Inflammatory macrophage treated with lipopolysaccharide for 4 hours (primary cell): ENCODE data around the gene PPP1R16B.
A peak's percentile ranks its signal among the peaks of the same experiment; 100 is the strongest.
"Not testable (repeated sequence)": the region's sequence is repeated elsewhere in the genome, so short reads cannot be mapped to it uniquely, and the experiment has no call there.

Source experiments
- DNase-seq: peaks from one replicate; pipeline ENCODE4 v3.0.0-alpha.2; 2020

The PPP1R16B gene

GRCh38 chr20:38794057-38794456 lies 11.4 kb upstream of the PPP1R16B start:
- not testable (repeated sequence) for DNase-seq

- peak; percentile 15 for DNase-seq
Measured at GRCh38 chr20:38798266-38798665, 7.2 kb upstream of the PPP1R16B start.

GRCh38 chr20:38799203-38799602 lies 6.3 kb upstream of the PPP1R16B start:
- peak; percentile 42 for DNase-seq

DNA sequence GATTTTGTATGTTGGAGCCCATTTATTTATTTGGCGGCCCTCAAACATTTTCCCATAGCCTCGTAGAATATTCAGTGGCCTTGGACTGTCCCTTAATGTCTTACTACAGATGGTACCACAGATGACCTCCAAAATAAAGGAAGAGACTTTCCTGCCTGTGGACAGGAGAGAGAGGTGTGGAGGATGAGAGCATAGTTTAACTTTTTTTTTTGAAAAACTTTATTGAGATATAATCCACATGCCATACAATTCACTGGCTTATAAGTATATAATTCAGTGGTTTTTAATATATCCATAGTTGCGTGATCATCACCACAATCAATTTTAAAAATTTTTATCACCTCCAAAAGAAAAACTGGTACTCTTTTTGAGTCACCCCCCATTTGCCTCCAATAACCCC lies 4.6 kb upstream of the PPP1R16B start:
- no peak for DNase-seq

- DNase-seq: no peak
Measured at GRCh38 chr20:38804221-38804620, 1.3 kb upstream of the PPP1R16B start.

- DNase-seq: no peak
Measured at GRCh38 chr20:38804682-38805501, 605 bp upstream of the PPP1R16B start.

DNA sequence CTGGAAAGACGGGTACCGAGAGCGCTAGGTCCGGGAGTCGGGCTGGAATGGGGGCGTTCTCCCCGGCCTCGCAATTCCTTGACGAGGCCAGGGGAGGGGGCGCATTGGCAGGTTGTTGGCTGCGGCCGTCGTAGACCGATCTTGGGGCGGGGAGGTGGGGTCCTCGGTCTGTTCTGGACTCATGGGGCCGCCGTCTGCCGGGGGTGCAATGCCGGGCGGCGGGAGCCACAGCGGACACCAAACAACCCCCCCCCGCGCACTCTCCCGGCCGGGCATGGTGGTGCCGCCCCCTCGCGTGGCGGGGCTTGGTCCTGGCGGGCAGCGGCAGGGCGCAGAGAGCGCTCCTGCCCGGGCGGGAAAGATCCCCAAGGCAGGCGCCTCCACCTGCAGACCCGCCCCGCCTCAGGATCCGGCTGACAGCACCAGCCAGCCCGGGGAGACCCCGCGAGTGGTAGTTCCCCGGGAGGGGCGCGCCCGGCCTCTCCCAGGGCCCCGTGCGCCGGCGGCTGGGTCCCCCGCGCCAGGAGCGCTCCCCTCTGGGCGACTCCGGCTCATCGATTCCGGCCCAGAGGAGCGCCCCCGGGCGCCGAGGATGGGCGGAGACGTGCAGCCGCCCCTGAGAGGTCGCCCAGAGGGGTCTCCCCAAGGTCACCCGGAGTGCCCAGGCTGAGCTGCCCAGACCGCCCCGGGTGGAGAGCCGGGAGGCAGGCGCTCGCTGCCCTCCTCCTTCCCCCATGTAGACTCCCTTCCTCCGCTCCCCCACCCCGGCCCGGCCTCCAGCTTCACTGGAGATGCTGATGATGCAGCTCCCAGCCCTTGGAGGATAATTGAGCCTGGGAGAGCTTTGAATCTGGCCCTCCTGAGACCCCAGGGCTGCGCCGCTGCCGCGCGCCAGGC lies 709 bp downstream of the PPP1R16B start:
- DNase-seq: no peak

DNA sequence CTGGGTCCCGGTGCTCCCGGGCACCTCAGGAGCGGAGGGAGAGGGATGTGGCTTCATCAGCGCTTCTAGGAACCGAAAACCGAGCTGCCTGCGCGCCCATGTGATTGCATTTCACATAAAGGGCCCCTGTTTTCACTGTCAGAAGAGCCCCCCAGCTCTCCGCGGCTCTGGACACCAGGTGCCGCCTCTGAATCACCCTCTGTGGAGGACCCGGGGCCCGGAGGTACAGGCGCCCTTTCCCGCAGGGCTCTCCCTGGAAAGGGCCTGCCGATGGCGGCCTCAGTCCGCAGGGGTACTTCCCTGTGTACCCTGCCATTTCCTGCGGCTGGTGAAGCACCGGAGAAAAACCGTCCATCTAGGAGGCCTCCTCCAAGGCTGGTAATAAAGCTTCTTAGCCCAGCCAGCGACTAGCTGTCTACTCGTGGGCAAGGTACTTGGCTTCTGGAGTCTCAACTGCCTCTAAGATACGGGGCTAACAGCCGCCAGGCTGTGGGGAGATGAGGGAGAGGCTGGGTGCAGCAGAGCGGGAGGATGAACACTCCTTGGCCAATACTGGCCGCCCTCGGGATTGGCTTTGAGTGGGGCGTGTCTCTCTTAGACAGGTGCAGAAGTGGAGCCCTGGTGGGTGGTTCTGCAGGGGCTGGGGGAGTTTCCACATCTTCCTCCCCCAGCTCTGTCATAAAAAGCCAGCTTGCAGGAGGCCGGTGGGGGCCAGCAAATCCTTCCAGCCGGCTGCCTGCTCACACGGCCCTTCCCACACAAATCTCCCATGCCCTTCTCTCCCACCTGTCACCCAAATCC lies 1.6 kb downstream of the PPP1R16B start:
- DNase-seq: no peak

GRCh38 chr20:38809942-38810341 lies 4.4 kb downstream of the PPP1R16B start:
- no peak for DNase-seq

DNA sequence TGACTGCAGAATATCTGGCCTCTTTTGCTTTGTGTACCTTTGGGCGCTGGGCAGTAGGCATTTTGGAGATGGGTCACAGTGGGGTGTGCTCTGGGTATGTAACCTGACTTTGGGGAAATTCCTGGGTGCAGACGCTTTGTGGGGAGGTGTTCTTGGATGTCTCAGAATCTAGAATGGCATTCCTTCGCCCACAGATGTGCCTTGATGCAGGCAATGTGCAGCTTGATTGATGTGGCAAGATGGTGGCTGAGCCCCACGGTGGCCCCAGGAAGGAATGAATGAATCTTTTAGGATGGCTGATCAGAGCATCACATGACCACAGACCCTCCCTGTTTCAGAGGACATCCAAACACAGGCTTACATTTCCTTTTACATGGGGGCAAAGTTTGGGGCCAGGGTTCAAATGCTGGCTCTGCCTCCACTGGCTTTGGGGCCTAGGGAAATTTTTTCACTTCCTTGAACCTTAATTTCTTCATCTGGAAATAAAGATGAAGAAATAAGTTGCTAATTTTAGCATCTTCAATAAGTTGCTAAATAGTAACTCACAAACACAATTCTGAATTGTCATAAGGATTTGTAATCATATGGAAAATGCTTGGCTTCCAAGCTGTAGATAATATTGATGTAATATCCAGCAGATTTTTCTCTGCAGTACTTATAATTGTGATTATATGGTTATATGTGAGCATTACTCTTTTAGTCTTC lies 5.6 kb downstream of the PPP1R16B start:
- DNase-seq: peak; percentile 57

DNA sequence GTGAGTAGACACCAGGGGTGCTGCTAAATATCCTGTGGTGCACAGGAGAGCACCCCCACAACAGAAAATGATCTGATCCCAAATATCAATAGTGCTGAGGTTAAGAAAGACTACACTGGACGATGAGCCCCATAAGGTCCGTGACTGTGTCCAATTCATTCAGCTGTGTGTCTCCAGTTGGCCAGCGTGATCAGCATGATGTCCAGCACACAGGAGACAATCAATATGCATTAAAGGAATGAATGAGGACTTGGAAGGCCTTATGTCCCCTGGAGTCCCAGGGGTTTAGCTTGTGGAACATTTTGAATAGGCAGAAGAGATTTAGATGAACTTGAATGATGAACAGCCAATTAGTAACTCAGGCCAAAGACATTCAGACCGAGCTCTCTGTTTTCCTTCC lies 6.3 kb downstream of the PPP1R16B start:
- no peak for DNase-seq

- DNase-seq: no peak
Measured at GRCh38 chr20:38812182-38812581, 6.7 kb downstream of the PPP1R16B start.

DNA sequence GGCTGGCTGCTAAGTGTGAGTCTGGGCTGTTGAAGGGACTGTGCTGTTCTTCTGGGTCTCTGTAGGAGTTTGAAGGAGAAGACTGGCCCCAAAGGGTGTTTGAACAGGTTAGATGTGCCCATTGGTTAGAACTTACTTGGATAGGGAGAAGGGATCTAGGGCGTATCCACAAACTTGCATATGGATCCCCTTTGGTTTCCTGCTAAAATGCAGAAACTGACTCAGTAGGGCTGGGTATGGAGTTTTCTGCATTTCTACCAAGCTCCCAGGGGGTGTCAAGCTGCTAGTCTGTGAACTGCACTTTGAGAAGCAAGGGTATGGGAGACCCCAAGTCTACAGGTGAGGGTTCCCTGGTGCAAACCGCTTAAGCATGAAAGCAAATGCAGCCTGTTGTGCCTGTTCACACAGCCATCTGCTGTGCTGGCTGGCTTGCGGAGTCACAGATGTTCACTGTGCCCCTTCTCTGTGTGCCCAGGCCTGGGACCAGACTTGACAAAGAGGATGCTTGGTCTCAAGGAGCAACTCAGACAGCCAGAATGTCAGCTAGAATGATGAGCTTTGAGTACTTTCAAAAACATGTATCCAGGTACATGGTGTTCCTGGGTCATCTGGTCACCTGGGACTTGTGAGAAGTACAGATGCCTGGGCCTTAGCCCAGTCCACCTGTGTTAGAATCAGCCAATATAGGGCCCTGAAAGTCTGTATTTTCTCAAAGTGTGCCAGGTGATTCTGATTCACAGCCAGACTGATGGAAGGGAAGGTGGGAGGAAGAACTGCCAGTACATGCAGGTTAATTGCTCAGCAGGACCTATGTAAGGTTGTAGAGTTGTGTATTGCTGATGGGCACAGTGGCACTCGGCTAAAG lies 7.4 kb downstream of the PPP1R16B start:
- DNase-seq: no peak

- not testable (repeated sequence) for DNase-seq
Measured at GRCh38 chr20:38813574-38813962, 8.1 kb downstream of the PPP1R16B start.

DNA sequence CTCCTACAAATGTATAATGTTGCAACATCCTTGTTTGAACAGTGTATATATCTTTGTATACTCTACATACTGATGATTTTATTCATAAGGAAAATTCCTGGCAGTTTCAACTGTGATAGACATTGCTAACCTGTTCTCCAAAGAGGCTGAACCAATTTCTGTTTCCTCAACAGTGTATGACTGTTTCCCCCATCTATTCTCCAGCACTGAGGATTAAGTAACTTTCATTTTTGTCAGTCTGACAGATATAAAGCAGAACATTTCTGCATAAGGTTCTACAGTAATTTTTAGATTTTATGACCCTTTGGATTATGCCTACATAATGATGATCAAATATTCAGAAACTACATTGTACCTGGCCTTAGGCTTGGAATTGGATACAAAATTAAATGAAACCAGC lies 9.9 kb downstream of the PPP1R16B start:
- peak; percentile 9 for DNase-seq

- DNase-seq: no peak
Measured at GRCh38 chr20:38818113-38819065, 12.9 kb downstream of the PPP1R16B start.

DNA sequence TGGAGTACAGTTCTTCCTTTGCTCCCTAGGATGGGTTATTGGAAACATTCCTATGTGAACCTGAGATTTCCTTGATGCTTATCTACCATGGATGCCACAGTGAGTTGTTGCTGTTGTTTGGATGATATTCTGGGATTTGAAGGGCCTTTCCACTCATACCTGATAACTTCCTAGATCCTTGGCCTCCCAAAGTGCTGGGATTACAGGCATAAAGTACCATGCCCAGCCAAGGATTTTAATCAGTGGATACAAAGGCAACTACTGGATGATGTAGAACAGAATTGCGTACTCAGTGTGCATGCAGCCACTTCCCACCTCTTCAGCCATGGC lies 20.0 kb downstream of the PPP1R16B start:
- DNase-seq: no peak

DNA sequence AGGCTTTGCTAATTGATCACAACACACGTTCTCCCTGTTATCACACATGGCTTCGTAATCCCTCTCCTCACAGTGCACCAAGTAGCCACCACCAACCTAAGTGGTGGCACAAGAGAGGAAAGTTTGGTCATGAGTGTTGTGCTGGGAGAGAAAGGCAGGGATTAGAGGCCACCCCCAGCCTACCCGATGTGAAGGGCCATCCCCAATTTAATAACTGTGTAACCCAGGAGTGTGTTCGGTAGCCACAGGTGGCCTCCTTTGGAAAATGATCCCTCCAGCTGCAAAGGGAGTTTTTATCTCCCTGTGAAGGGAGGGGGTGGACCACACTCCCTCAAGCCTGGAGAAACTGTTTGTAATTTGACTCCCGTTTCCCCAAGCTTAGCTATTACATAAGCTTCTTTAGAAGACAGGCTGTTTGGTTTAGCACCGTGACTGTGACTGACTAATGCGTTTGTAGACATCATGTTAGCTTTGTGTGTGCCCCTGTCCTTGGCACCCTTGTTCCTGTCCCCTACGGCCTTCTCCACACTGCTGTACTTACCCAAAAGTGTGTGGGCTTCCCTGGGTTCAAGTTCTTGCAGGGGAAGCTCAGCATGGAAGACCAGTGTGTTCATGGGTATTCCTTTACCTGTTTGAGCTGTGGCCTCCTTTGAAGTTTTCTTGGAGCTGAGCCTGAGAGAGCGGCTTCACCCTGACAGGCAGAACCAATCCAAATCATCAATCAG lies 20.6 kb downstream of the PPP1R16B start:
- no peak for DNase-seq

DNA sequence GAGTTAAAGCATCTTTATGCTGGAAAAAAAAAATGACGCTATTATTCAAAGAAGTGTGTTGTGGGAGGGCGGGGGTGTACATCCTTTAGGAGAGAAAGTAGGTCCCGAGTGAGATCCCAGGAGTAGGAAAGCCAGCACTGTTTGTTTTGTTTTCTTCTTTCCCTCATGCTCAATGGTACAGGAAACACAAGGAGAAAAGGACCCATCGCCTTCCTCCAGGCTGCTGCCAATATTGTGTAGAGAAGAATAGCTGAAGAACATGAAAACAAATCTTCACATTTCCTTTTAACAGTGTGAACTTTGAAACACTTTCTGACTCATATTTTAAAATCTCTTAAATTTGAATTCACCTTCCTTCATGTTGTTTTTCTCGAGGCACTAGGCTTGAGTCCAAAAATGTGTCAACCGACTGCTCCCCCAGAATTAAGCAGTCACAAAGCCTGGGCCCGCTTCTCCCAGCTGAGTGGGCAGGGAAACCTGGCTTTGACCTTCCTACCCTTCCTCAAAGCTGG lies 22.3 kb downstream of the PPP1R16B start:
- DNase-seq: no peak
